H4 (cell line): ENCODE measurements around the gene DDIT4L. TPM values are rescaled to one million over a fixed set of nuclear protein-coding genes. Genes with fewer than 3 reads are reported as not detected.
"Not testable (repeated sequence)": the region's sequence is repeated elsewhere in the genome, so short reads cannot be mapped to it uniquely, and the experiment has no call there.

Source experiments
- DNase-seq: peaks from one replicate; pipeline ENCODE4 v3.0.0-alpha.2; 2015; ENCODE audit warnings: low spot score
- total RNA-seq: library from RNA; depleted of rRNA; stranded (reverse); fragments of >200 nt; shearing (Covaris generic); gene quantifications from 2 replicates; pipeline ENCODE4 v1.2.3, GENCODE V29; 2014; rRNA removed

The DDIT4L gene
- 0.53 TPM in 1 of 2 replicates, not detected in the other for total RNA-seq

GRCh38 chr4:100189820-100190642 lies at the start of gene DDIT4L:
TSS of gene DDIT4L (minus strand) at chr4:100190468. CDS start at chr4:100189983, 485 bp downstream.
- no peak for DNase-seq

- no peak for DNase-seq
These were observed 49.7 kb upstream of the DDIT4L start for GRCh38 chr4:100240008-100240407.

GRCh38 chr4:100224721-100225120 lies 34.5 kb upstream of the DDIT4L start:
- DNase-seq = no peak

GRCh38 chr4:100224160-100224559 lies 33.9 kb upstream of the DDIT4L start:
- DNase-seq = no peak

GRCh38 chr4:100208964-100209363 lies 18.7 kb upstream of the DDIT4L start:
- peak; percentile 66 for DNase-seq

- peak; percentile 34 for DNase-seq
These were observed 18.2 kb upstream of the DDIT4L start for GRCh38 chr4:100208459-100208858.

GRCh38 chr4:100206850-100207249 lies 16.6 kb upstream of the DDIT4L start:
- no peak for DNase-seq

GRCh38 chr4:100198061-100198460 lies 7.8 kb upstream of the DDIT4L start:
- no peak for DNase-seq

GRCh38 chr4:100196388-100197071 lies 6.3 kb upstream of the DDIT4L start:
- not testable (repeated sequence) for DNase-seq

GRCh38 chr4:100190643-100191600 lies 654 bp upstream of the DDIT4L start:
- DNase-seq = no peak

GRCh38 chr4:100188829-100189228 lies 1.4 kb downstream of the DDIT4L start:
- no peak for DNase-seq

- DNase-seq = no peak
These were observed 2.5 kb downstream of the DDIT4L start for GRCh38 chr4:100187781-100188180.

- no peak for DNase-seq
These were observed 5.5 kb downstream of the DDIT4L start for GRCh38 chr4:100184787-100185186.

- DNase-seq = no peak
These were observed 12.4 kb downstream of the DDIT4L start for GRCh38 chr4:100177855-100178254.

- no peak for DNase-seq
These were observed 13.1 kb downstream of the DDIT4L start for GRCh38 chr4:100177126-100177525.

- DNase-seq = no peak
These were observed 14.4 kb downstream of the DDIT4L start for GRCh38 chr4:100175858-100176257.

- DNase-seq = no peak
These were observed 15.3 kb downstream of the DDIT4L start for GRCh38 chr4:100174985-100175383.

GRCh38 chr4:100170986-100171385 lies 19.3 kb downstream of the DDIT4L start:
- DNase-seq = no peak

GRCh38 chr4:100169491-100170485 lies 20.5 kb downstream of the DDIT4L start:
- DNase-seq = peak; percentile 19

GRCh38 chr4:100168521-100168920 lies 21.7 kb downstream of the DDIT4L start:
- peak; percentile 20 for DNase-seq
